OCI-LY1 (cell line): ENCODE measurements around the gene CBLIF.

Experiments used
- H2AFZ ChIP-seq: fragments of 200-600 bp; sonication (generic), shearing (Covaris generic); 2 replicates; pipeline ENCODE4 v1.6.0; 2014; ENCODE audit warnings: antibody characterized with exemption, mild to moderate bottlenecking, low read length
- H3F3A ChIP-seq: fragments of 200-600 bp; sonication (generic), shearing (Covaris generic); 2 replicates; pipeline ENCODE4 v1.6.0; 2014; ENCODE audit warnings: mild to moderate bottlenecking, antibody characterized with exemption, low read length, moderate library complexity; ENCODE audit not compliant: insufficient read depth
- H3K27ac ChIP-seq: fragments of 200-600 bp; sonication (generic); 2 replicates; pipeline ENCODE4 v1.5.1; 2014; ENCODE audit warnings: low read length, mixed run types, mild to moderate bottlenecking, low read depth; ENCODE audit not compliant: poor library complexity, severe bottlenecking
- H3K27me3 ChIP-seq: fragments of 200-600 bp; sonication (generic); 2 replicates; pipeline ENCODE4 v1.6.0; 2014; ENCODE audit warnings: antibody characterized with exemption, mild to moderate bottlenecking, low read length, moderate library complexity; ENCODE audit not compliant: insufficient read depth
- H3K36me3 ChIP-seq: fragments of 200-600 bp; sonication (generic); 2 replicates; pipeline ENCODE4 v1.6.1; 2014; ENCODE audit warnings: mild to moderate bottlenecking, antibody characterized with exemption, low read length, moderate library complexity, mixed read lengths; ENCODE audit not compliant: insufficient read depth
- H3K4me1 ChIP-seq: fragments of 200-600 bp; sonication (generic); 2 replicates; pipeline ENCODE4 v1.5.1; 2014; ENCODE audit warnings: mild to moderate bottlenecking, low read length, moderate library complexity; ENCODE audit not compliant: insufficient read depth, severe bottlenecking
- H3K4me2 ChIP-seq: fragments of 200-600 bp; sonication (generic), shearing (Covaris generic); 2 replicates; pipeline ENCODE4 v1.6.1; 2014; ENCODE audit warnings: low read length
- H3K4me3 ChIP-seq: fragments of 200-600 bp; sonication (generic); 2 replicates; pipeline ENCODE4 v1.5.1; 2014; ENCODE audit warnings: low read length, low read depth, mild to moderate bottlenecking, mixed read lengths; ENCODE audit not compliant: poor library complexity, severe bottlenecking
- H3K79me2 ChIP-seq: fragments of 200-600 bp; shearing (Covaris generic); 2 replicates; pipeline ENCODE4 v1.6.1; 2016; ENCODE audit warnings: mixed run types, low read length, mixed read lengths; ENCODE audit not compliant: insufficient read depth
- H3K9ac ChIP-seq: fragments of 200-600 bp; sonication (generic), shearing (Covaris generic); 2 replicates; pipeline ENCODE4 v1.6.1; 2014; ENCODE audit warnings: mild to moderate bottlenecking, low read length, mixed read lengths
- H3K9me2 ChIP-seq: fragments of 200-600 bp; sonication (generic), shearing (Covaris generic); 2 replicates; pipeline ENCODE4 v1.6.1; 2014; ENCODE audit warnings: low read depth, mild to moderate bottlenecking, low read length, mixed read lengths
- H3K9me3 ChIP-seq: fragments of 200-600 bp; shearing (Covaris generic); 2 replicates; pipeline ENCODE4 v1.6.1; 2014; ENCODE audit warnings: low read length, mixed read lengths
- H4K20me1 ChIP-seq: fragments of 200-600 bp; sonication (generic), shearing (Covaris generic); 2 replicates; pipeline ENCODE4 v1.6.0; 2016; ENCODE audit warnings: mild to moderate bottlenecking, low read length; ENCODE audit not compliant: insufficient read depth
- EZH2 ChIP-seq: fragments of 200-600 bp; sonication (generic), shearing (Covaris generic); IDR thresholded peaks from 2 replicates; pipeline ENCODE4 v1.8.0; 2017; ENCODE audit warnings: borderline replicate concordance, mixed run types, mild to moderate bottlenecking, antibody characterized with exemption, low read length, moderate library complexity, mixed read lengths
- TF ChIP-seq, protein P1 (sequence below): fragments of 200-600 bp; sonication (generic), shearing (Covaris generic); IDR thresholded peaks from 2 replicates; pipeline ENCODE4 v1.5.1; 2017; ENCODE audit warnings: mild to moderate bottlenecking, antibody characterized with exemption, low read length, moderate library complexity, mixed read lengths

CBLIF gene

DNA sequence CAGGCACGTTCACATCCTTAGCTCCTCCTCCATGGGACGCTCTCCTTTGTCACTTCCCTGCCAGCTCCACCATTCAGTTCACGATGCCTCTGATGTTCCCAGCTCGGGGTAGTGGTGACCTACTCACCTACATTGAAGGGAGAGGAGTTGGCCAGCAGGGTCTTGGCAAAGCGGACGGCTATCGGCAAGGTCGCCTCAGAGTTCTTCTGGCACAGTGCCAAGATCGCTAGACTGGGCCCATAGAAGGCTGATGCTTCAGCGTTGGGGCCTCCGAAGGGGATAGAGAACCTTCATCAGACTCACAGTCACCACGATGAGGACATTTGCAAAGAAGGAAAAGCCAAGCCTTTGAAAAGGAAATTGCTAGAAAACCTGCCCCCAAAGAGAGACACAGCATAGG is 3.0 kb downstream of the CBLIF start:
- Histone ChIP-seq H3K9me3 (no peaks in the 10 kb centered on the region), H3K9ac (no peak overlapping the region), H3K4me1 (no peaks in the 10 kb centered on the region), H3K36me3 (no peaks in the 10 kb centered on the region), H3K9me2 (no peaks in the 10 kb centered on the region), H3K27me3 (no peaks in the 10 kb centered on the region), H4K20me1 (no peaks in the 10 kb centered on the region), H3K4me2 (no peak overlapping the region), H3F3A (no peaks in the 10 kb centered on the region), H3K4me3 (no peak overlapping the region), H3K79me2 (no peaks in the 10 kb centered on the region), H2AFZ (no peak overlapping the region), H3K27ac (no peak overlapping the region)
- no peak for TF ChIP-seq EZH2
- TF ChIP-seq, protein P1, sequence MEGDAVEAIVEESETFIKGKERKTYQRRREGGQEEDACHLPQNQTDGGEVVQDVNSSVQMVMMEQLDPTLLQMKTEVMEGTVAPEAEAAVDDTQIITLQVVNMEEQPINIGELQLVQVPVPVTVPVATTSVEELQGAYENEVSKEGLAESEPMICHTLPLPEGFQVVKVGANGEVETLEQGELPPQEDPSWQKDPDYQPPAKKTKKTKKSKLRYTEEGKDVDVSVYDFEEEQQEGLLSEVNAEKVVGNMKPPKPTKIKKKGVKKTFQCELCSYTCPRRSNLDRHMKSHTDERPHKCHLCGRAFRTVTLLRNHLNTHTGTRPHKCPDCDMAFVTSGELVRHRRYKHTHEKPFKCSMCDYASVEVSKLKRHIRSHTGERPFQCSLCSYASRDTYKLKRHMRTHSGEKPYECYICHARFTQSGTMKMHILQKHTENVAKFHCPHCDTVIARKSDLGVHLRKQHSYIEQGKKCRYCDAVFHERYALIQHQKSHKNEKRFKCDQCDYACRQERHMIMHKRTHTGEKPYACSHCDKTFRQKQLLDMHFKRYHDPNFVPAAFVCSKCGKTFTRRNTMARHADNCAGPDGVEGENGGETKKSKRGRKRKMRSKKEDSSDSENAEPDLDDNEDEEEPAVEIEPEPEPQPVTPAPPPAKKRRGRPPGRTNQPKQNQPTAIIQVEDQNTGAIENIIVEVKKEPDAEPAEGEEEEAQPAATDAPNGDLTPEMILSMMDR: no peak

DNA sequence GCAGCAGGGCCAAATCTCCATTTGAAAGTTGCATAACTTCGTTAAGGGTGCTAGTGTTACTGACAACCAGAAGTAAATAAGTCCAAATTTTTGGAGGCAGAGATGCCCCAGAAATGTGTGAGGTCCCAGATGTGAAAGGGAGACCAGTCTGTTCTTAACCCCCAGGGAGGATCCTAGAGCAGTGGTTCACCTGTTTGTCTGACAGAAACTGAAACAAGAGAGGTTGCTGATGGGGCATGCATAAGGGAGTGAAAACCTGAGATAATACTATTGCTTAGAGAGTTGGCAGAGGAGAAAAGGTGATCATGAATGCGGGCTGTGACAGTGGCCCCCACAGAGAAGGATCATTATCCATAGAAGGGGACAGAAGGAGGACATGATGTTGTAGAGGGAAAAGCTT is 3.8 kb downstream of the CBLIF start:
- Histone ChIP-seq H3K9me2 (no peaks in the 10 kb centered on the region), H3K9me3 (no peaks in the 10 kb centered on the region)

DNA sequence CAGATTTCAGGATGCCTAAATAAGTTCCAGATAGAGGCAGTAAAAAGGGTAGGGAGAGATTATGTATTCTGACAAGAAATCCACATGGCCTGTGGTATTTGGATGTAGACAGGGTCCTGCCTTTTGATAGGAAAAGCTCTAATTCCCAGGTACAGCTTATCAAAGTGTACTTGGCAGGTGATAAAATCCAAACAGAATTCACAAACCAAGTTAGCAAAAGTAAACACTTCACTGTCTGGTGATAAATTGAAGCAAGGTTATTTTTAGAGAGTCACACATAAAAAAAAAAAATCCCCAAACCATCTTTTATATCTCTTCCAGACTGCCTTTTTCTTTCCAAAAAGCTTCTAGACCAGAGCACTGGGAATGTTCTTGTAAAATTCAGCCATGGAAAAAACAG is 5.7 kb downstream of the CBLIF start:
- Histone ChIP-seq H3K36me3 (no peaks in the 10 kb centered on the region), H3K27me3 (no peaks in the 10 kb centered on the region), H3K79me2 (no peaks in the 10 kb centered on the region), H3F3A (no peaks in the 10 kb centered on the region), H3K4me2 (no peak overlapping the region), H3K4me3 (no peak overlapping the region), H3K9ac (no peak overlapping the region), H2AFZ (no peak overlapping the region), H4K20me1 (no peaks in the 10 kb centered on the region), H3K9me3 (no peaks in the 10 kb centered on the region), H3K4me1 (no peaks in the 10 kb centered on the region), H3K27ac (no peak overlapping the region), H3K9me2 (no peaks in the 10 kb centered on the region)
- TF ChIP-seq, protein P1: no peak
- no peak for TF ChIP-seq EZH2

More for the DNA sequence above, 3.8 kb downstream of the CBLIF start:
- H3K4me3 ChIP-seq: no peak overlapping the region
- H2AFZ ChIP-seq: no peak overlapping the region
- H3K9ac ChIP-seq: no peak overlapping the region
- no peaks in the 10 kb centered on the region for H4K20me1 ChIP-seq
- H3K4me2 ChIP-seq: no peak overlapping the region
- no peaks in the 10 kb centered on the region for H3K27me3 ChIP-seq
- no peaks in the 10 kb centered on the region for H3F3A ChIP-seq
- no peaks in the 10 kb centered on the region for H3K4me1 ChIP-seq
- H3K79me2 ChIP-seq: no peaks in the 10 kb centered on the region
- H3K27ac ChIP-seq: no peak overlapping the region
- TF ChIP-seq, protein P1: no peak
- no peak for TF ChIP-seq EZH2
- no peaks in the 10 kb centered on the region for H3K36me3 ChIP-seq
